ENCODE measurements around the gene GOLGA6L2. TPM values are rescaled to one million over a fixed set of nuclear protein-coding genes. Genes with fewer than 3 reads are reported as not detected.
"Not testable (repeated sequence)": the region's sequence is repeated elsewhere in the genome, so short reads cannot be mapped to it uniquely, and the experiment has no call there.

GOLGA6L2 gene
- total RNA-seq, 1 donor from 2014 or later, result not detected

DNA sequence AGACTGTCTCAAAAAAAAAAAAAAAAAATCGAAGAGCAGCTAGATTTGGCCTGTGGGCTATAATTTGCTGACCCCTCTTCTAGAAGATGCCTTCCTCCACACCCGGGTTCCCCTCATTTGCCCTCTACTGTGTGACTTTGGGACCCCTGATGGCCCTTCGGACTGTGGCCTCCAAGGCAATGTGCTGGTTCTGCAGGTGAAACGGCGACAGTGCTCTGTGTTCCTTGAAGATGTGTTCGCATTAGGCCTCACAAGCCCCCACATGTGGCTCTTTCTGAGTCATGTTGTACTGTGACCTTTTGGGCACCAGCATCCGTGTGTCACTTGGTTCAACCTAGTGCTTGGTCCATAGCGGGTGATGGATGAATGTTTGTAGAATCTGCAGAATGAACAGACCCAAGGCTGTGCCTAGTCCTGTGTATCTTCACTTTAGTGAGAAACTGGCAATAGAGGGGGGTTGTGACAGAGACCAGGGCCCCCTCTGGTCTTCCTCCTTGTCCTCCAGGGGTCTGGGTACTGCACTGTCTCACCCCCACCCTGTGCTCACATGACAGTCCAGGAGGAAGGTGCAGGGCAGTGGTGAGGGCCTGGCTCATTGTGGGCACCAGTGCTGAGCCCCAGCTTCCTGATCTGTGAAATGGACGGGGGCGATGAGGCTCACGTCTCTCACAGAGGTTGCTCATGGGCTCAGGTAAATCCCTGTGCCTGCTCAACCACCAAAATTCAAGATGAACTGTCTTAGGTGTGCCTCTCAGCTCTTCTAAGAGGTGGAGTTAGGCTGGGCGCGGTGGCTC lies 22.7 kb downstream of the GOLGA6L2 start:
- no peak for DNase-seq (ENCODE audit: low read depth in 2 of 2)

DNA sequence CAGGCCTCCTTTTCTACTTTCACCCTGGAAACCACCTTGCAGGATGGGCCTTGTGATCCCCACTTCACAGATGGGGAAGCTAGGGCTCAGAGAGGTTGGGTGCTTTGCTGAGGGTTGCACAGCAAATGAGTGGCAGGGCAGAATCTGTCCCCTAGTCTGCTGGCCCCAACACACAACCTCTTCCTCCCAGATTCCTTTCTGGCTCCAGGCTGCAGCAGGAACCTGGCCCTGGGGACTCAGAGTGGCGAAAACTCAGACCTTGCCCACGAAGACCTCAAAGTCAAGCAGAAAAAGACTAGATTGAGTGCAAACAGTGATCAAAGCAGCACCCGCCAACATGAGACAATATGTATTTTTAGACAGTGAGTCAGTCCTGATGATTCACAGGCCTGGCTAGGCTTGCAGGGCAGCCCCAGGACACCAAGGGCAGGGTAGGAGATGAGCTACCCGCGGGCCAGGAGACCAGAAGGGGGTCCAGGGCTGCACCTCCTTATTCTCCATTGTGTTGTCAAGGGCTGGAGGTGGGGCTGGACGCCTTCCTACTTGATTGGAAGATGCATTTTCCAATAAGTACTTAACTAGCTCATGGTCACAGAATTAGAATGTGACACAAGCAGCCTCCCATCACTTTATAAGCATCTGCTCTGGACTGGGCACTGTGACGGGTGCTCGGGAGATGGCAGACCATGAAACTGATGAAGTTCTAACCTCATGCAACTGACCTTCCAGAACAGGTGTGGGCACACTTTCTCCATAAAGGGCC lies 23.9 kb downstream of the GOLGA6L2 start:
- no peak for DNase-seq (ENCODE audit: low read depth in 2 of 2)

DNA sequence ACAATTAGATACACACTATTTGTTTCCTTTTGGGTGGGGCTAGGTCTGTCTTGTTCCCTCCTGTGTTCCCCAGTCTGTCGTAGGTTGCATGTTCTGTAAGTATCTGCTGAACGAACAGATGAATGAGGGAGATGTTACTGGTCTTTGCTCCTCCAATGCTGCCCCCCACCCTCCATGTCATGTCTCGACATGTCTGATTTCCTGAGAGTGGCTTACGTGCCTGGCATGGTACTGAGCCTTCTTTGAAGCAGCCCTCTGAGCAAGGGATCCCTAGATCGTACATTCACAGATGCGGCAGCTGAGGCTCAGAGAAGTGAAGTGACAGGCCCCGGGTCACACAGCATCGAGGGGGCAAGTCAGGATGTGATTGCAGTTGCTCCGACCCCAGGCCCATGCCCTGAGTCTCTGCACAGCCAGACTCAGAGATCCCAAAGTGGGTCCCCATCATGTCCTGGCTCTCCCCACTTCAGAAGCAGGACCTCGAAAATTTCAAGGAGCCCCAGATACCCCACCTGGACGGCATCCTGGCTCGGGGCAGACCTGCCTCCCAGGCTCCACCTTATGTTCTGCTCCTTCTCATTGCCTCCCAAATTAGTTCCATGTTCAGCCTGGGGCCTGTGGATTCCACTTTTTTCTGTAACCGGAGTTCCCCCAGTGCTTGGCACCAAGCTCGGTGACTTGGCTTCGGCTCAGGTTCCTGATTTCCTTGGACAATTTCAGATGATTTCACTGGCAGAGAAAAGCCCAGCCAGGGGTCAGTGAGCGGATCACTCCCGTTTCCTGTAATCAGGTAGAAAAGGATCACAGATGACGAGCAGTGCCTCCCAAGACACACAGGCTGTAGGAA lies 24.7 kb downstream of the GOLGA6L2 start:
- DNase-seq (ENCODE audit: low read depth in 2 of 2), result no peak

DNA sequence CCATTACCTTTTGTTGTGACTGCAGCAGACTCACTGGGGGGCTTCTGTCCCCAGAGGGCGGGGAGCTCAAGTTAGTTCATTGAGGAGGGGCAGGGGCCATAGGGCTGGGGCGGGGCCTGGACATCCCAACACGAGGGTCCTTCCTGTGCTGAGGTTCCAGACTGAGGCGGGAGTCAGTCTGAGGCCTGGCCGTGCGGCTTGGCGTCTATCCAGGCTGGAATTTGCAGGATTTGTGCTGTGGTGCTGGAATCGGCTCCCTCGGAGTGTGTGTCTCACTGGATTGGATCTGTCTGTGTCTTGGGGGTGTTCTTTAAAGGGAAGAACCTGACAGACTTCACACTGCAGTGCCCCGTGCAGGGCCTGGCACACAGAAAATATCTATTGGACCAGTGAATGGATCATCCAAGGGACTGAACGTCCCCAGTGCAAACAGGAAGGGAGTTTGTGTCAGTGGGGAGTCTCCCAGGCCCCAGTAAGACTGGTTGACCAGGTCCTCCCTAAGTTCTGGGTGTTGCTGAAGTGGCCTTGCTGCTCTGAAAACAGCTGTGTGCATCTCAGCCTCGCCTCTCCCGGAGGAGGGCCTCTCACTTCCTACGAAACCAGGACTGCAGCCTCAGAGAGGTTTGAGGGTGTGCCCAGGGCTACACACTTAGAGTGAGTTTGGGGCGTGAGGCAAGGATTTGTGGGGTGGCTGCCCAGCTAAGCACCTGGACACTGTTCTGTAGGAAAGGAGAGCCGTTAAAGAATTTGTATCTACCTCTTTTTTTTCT lies 26.1 kb downstream of the GOLGA6L2 start:
- DNase-seq (ENCODE audit: low read depth in 2 of 2), result no peak

GRCh38 chr15:23416349-23417276 lies 30.4 kb downstream of the GOLGA6L2 start:
- DNase-seq (ENCODE audit: low read depth in 2 of 2), result no peak

DNA sequence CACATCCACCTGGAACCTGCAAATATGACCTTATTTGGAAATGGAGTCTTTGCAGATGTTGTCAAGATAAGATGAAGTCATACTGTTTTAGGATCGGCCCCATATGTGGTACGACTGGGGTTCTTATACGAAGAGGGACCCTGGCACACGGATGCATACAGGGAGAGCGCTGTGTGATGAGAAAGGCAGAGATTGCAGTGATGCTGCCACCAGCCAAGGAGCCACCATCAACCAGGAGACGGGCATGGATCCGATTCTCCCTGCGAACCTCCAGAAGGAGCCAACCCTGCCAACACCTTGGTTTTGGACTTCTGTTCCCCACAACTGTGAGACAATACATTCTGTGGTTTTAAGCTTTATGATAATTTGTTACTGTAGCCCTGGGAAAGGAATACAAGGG lies 31.2 kb downstream of the GOLGA6L2 start:
- DNase-seq (ENCODE audit: low read depth in 2 of 2), result not testable (repeated sequence)

- DNase-seq (ENCODE audit: low read depth in 2 of 2), result no peak
These were observed 31.6 kb downstream of the GOLGA6L2 start for GRCh38 chr15:23415321-23415865.

DNA sequence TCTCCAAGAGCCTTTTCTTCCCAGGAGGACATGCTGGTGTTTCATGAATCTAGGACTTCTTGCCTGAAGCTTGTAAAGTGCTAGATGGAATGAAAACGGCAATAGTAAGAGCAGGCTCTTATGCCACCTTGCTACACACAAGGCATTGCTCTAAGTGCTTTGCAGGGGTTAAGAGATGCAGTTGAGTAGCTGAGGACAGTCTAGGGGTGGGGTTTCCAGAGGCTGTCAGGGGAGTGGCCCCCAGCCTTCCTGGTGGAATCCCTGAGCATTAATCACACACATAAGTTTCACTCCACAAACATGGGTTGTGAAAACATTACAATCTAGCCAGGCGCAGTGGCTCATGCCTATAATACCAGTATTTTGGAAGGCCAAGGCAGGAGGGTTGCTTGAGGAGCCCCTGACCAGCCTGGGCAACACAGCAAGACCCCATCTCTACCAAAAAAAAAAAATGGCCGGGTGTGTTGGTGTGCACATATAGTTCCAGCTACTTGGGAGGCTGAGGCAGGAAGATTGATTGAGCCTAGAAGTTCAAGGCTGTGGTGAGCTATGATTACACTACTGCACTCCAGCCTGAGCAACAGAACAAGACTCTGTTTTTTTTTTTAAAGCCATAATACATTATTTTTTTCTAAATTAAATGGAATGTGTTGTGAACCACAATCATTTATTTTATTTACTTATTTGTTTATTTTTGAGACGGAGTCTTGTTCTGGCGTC lies 34.0 kb downstream of the GOLGA6L2 start:
- DNase-seq (ENCODE audit: low read depth in 2 of 2), result not testable (repeated sequence)

DNA sequence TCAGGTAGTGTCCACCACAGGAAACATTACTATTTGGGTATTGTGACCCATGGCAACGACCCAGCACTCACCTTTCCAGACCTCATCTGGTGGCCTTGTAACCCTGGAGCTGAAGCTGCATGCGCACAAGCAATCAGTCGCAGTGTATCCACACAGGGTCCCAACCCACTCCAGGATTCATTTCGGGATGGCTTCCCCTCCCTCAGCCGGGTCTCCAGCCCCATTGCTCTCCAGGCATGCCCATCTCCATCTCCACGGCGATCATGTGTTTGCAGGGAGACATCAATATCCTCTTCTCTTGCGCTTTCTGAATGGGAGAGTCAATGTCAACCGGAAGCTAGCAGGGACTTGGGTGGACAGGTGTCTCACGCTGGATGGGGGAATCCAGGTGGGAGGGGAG lies 35.2 kb downstream of the GOLGA6L2 start:
- no peak for DNase-seq (ENCODE audit: low read depth in 2 of 2)

DNA sequence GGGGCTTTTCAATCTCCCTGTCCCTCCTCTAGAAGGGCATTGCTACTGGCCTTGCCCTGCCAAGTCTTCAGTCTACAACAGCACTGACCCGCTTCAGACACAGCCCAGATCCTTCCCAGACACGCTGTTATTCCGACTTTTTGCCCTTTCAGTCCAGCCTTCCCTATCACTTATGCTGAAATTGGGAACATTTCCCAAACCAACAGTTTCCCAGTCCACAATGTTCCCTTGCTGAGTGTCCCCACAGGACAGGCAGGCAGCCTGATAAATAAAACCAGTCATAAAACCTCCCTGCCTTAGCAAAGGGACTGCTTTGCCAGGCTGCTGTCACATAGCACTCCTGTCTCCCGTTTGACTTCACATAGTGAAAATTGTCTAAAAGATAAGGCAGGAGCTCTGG lies 43.5 kb downstream of the GOLGA6L2 start:
- DNase-seq (ENCODE audit: low read depth in 2 of 2), result no peak

DNA sequence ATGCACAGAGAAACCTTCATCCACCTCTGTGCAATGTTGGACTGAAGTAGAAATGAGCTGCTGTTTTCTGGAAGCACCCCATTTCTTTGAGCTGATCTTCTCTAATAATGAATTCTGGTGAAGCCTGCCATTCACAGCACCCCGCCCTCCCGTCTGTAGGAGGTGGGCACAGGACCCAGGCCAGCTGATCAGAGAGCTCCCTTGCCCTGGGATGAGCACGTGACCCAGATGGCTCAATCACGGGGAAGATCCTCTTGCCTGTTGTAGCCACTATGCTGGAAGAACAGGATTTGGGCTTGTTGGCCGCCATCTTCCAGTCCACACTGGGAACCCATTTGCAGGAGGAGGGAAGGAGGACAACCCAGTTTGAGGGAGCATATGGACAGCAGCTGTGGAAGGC lies 44.5 kb downstream of the GOLGA6L2 start:
- no peak for DNase-seq (ENCODE audit: low read depth in 2 of 2)

DNA sequence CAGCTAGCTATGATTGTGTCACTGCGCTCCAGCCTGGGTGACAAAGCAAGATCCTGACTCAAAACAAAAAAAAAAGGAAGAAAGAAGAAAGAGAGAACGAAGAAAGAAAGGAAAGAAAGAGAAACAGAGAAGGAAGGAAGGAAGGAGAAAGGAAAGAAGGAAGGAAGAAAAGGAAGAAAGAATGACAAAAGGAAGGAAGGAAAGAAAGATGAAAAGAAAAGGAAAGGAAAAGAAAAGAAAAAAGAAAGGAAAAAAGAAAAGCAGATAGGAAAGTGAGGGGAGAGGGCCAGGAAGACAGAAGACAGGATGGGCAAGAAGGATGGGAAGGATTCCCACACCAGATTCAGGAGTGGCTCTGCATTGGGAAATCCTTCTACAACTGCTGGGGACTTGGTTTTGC lies 44.9 kb downstream of the GOLGA6L2 start:
- DNase-seq (ENCODE audit: low read depth in 2 of 2), result no peak

GRCh38 chr15:23401627-23402026 lies 45.4 kb downstream of the GOLGA6L2 start:
- DNase-seq (ENCODE audit: low read depth in 2 of 2), result no peak

DNA sequence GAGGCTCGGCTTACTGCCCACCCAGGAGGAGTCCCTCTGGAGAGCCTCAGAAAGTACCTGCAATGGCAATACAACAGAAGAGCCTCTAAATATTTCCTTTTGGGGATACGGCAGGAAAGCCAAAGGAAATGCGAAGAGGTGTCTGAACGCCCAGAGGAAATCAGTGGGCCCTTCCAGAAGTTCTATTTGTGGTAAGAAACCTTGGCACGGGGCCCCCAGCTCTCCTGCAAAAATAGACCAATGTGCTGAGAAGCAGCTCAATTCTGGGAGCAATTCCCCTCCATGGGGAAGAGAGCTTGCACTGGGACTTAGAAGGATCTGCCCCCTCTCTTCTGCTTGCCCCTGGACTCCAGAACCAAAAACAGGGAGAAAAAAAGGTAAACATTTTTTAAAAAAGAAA lies 47.8 kb downstream of the GOLGA6L2 start:
- DNase-seq (ENCODE audit: low read depth in 2 of 2), result not testable (repeated sequence)

DNA sequence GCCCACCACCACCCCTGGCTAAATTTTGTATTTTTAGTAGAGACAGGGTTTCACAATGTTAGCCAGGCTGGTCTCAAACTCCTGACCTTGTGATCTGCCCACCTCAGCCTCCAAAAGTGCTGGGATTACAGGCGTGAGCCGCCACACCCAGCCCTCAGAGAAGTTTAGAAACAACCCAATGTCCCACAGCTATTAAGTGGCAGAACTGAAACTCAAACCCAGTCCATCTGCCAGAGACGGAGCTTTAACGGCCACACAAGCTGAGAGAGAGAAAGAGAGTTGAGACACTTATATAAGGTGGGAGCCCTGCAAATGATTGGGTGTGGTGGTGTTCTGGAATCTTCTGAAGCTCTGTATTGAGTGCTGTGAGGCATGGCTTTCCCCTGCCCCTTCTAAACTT lies 48.7 kb downstream of the GOLGA6L2 start:
- DNase-seq (ENCODE audit: low read depth in 2 of 2), result not testable (repeated sequence)

- DNase-seq (ENCODE audit: low read depth in 2 of 2), result peak in 1 of 2 donors; percentile 4
These were observed 49.3 kb downstream of the GOLGA6L2 start for GRCh38 chr15:23397779-23398178.

GRCh38 chr15:23395832-23396231 lies 51.2 kb downstream of the GOLGA6L2 start:
- DNase-seq (ENCODE audit: low read depth in 2 of 2), result no peak

- no peak for DNase-seq (ENCODE audit: low read depth in 2 of 2)
These were observed 51.9 kb downstream of the GOLGA6L2 start for GRCh38 chr15:23395030-23395692.
